Measurements from ENCODE around the gene JPH2.

Gene JPH2

DNA sequence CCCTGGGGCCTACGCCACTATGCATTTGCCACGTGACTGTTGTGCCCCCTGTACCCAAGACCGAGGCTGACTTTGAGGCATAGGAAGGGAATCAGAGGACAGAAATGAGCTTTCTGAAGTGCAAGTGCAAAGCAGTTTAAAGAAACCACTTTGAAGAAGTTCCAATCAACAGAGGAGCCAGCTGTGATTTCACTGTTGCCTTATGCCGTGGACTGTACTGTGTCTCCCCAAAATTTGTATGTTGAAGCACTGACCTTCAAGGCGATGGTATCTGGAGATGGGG lies 111.1 kb downstream of the JPH2 start:
- no peak for DNase-seq (ENCODE audit: low read depth, low spot score)

DNA sequence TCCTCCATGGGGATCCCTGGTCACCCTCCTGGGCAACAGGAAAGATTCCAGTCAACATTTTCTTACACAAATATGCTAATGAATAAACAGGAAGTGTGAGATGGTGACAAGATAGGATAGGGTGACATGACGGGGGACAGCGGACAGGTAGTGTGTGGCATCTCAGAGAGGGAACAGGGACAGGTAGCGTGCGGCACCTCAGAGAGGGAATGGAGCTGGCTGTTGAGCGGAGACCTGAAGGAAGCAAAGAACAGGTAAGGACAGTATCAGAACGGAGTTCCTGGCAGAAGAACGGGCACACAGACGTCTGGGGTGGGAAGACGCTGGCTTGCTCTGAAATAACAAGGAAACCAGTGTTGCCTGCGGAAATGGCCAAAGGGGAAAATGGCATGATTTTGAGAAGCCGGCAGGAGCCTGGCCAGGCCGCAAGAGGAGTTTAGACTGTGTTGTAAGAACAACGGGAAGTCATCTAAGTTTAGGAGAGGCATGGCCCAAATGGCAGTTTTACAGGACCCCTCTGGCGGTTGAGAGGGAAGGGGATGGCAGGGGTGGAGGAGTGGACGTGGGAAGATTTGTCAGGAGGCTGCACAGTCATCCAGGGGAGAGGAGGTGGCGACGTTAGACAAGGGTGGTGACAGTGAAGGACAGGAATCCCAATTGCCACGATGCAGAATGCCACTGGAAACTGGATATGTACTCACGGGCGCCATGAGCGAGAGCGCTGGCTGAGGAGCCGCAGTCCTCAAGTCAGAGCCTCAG lies 111.6 kb downstream of the JPH2 start:
- no peak for DNase-seq (ENCODE audit: low read depth, low spot score)

DNA sequence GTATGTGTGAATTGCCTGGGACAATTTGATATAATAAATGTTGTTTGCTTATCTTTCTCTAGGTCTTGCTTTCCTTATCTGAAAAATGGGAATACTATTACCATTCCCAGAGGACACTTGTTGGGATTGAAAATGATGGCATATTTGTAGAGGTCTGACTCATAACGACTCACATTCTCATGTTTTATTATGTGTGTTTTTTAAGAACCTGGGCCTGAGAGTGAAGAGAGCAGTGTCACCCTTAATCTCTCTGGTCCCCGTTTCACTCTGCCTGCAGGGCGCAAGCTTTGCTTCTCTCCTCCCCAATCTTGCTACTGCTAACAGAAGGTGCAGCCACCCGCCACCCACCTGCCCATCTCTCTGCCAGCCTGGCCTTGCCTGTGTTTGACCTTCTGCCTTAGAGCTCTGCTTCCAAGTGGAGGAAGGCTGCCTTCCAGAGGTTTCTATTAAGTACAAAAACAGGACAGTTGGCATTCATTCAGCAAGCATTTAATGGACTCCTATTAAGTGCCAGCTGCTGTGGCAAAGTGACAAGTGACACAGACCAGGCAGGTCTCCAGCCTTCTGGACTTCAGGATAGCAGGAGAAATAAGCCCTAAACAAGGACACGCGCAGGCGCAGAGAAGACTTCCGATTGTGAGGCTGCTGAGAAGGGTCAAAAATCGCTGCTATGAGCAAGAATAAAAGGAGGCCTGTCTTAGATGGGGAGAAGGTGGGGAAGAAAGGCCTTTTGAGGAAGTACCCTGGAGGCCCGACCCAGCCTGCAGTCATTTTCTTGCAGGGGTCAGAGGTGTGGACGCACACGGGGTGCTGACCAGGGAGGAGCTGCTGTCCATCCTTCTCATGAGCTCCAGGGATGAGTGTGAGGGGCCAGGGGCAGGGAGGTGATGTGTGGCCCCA lies 112.5 kb downstream of the JPH2 start:
- DNase-seq (ENCODE audit: low read depth, low spot score): no peak

DNA sequence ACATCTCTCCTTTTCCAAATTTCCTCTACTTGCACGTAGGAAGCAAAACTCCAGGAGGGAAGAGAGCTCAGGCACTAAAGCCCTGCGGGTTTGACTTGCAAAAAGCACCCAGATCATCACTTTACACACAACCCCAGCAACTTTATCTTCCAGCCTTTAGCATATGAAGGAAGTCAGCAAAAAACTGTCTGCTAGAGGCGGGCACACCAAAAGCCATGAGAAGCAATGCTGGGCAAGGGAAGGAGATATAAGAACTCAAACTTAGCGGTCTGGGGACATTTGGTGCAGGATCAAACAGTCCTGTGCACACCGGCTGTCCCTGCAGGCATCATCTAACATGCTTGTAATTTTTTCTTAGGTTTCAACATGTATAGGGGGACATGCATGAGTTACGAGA lies 113.3 kb downstream of the JPH2 start:
- no peak for DNase-seq (ENCODE audit: low read depth, low spot score)

DNA sequence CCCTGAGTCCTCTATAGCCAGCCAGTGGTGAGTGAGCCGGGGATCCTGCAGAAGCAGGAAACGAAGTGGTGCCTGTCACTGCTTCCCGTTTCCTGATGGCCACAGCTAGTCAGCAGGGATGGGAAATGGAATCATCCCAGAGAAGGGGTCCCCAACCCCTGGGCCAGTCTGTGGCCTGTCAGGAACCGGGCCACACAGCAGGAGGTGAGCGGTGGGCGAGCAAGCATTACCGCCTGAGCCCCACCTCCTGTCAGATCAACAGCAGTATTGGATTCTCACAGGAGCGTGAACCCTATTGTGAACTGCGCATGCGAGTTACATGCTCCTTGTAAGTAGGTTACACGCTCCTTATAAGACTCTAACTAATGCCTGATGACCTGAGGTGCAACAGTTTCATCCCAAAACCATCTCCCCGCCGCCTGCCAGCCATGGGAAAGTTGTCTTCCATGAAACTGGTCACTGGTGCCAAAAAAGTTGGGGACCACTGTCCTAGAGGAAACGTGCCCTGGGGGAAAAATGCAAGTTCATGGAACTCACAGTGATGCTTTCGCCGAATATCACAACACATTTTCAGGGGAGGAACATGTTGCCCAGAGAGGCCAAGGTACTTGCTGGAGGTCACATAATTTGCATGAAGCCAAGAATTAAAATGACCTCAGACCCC lies 113.8 kb downstream of the JPH2 start:
- no peak for DNase-seq (ENCODE audit: low read depth, low spot score)

DNA sequence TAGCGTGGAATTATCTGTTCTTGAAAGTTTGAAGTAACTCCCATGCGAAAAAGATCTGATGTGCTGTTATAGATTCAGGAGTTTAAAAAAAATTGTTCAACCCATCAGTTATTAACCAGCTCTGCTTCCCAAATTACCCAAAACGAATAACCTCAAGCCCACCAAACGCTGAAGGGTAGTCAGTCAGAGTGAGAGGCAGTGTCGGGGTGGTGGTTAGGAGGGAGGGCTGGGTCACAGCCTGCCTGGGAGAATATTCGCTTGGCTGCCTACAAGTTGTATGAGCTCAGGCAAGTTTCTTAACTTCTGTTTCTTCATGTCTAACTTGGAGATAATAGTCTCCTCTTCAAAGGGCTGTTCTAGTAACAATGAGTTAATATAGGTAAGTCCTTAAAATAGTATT lies 114.6 kb downstream of the JPH2 start:
- DNase-seq (ENCODE audit: low read depth, low spot score): no peak

DNA sequence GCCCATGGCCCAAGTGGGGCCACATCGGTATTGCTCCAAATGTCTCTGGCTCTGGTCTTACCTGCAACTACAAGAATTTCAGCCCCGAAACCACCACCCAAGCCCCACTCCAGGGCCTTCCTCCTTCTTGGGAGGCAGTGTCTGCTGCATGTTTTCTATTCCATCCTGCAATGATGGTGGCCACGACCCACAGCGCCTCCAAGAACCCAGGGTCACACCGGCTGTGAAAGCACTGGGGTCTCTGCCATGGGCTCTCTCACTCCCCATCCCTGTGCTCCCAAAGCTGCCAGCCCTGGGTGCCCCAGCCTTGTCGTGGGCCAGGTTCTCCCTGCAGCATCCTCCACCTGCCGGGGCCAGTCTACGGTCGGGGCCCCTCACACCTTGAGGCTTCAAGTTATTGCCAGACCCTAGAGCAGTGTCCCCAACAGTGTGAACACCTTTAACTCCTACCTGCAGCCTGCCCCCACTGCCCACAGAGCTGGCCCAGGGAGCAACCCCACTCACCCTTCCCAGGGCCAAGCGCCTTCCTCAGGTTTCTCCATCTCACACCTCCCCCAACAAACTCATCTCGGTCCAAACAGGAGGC lies 115.4 kb downstream of the JPH2 start:
- no peak for DNase-seq (ENCODE audit: low read depth, low spot score)

DNA sequence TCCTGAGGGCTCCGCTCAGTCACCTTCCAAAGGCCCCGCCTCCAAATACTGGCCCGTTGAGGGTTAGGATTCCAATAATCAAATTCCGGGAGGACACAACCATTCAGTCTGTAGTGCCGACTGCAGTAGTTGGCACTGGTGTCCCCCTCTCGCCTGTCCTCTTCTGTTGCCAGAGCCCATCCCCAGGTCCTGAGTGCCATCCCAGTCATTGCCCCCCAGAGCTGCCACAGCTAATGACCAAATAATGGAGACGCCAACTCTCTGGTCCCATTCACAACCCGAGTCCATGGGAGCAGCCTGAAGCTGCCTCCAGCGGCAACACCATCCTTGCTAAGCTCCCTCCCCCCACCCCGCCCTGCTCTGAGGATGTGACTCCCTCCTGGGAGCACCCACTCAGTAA lies 115.9 kb downstream of the JPH2 start:
- no peak for DNase-seq (ENCODE audit: low read depth, low spot score)

DNA sequence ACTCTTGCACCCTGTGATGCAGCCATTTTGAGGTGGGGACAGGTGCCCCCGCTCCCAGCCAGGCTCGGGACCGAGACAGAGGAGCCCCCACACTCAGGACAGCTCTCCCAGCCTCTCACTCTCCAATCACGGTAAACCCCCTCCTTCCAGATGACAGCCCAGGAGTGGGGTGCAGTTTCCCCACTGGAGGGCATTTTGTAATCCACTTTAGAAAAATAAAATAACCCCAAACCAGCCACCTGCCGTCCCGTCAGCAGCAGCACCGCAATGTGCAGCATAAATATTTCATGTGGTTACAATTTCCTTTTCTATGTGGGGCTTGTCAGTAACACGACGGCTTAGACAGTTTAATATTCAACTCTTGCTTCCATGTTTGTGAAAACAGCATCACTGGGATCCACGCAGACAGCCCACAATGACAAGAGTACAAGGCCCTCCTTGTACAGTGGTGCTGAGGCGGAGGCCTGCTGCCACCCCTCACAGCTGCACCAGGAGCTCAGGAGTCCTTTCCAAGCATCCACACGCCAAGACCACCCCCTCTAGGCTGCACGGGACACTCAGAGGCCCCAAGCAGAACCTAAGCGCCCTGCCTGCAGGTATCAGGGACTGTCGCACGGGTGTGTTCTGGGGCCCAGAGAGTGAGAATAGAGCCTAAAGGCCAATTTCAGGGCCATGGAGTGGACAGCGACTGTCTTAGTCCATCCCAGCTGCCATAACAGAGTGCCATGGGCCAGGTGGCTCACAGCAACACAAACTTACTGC lies 116.7 kb downstream of the JPH2 start:
- DNase-seq (ENCODE audit: low read depth, low spot score): no peak

DNA sequence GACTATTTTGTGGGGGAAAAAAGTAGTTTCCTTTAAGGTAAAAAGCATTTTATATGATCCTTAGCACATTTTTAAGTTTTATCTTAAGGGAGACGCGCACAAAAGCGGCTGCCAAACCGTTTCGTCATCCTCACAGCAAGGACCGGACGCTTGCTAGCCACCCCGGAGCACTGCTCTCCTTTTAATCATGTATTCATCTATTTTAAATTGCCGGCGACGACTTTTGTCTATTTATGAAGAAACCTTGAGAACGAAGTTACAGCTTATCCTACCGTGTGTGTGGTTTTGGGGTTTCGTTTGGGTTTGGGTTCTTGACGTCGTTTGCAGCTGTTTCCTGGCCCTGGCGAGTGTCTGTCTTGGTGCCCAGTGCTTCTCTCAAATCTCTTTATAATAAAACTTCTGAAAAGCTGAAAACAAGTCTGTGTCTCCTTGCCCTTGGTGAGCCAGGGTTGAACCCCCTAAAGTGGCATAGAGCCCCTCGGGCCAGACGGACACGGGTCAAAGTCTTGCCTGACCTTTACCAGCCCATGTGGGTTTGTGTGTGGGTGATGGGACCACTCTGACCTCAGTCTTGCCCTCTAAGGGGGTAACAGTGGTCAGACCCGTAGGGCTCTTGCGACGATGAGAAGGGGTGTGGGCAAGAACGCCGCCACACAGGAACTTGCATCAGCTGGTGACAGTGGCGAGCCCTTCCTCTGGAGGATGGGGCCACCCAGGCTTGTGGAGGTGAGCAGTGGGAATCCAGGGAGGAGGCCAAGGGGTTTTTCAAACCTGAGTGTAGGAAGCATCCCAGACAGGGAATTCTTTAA lies 117.6 kb downstream of the JPH2 start:
- DNase-seq (ENCODE audit: low read depth, low spot score): no peak

DNA sequence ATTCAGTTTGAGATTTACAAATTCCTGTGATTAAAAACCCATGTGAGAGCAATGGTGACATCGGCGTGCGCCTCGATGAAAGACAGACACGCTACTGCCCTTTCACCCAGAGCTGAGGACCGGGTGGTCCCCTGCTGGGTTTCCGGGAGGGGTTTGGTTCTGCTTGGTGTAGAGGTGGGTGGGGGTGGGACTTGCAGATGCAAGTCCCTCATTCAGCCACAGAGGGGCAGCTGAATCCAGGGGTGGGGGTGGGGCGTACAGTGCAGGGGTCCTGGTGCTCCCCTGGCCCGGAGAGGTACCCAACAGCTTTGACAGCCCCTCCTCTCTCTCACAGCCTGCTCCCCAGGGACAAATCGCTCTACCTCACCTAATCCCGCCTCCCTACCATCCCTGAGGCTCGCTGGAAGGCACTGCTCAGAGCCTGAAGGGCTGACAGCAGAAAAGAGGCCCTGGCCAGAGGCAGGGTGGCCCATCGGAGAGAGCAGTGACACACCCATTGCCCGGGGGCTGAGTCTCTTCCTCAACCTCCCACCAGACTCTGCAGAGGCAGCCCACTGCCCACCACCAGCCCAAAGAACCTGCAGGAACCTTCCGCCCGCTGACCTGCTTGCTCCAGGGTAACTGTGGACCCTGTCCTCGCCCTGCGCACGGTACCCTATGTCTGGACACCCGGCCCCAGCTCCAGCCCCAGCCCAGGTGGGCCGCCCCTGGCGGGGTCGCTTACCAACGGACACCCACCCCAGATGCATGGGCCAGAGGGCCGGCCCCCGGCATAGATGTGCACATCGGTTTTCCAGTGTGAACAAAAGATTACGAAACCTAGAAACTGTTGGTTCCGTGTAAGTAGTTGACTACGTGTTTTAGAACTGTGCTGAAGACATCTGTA lies 118.4 kb downstream of the JPH2 start:
- no peak for DNase-seq (ENCODE audit: low read depth, low spot score)

DNA sequence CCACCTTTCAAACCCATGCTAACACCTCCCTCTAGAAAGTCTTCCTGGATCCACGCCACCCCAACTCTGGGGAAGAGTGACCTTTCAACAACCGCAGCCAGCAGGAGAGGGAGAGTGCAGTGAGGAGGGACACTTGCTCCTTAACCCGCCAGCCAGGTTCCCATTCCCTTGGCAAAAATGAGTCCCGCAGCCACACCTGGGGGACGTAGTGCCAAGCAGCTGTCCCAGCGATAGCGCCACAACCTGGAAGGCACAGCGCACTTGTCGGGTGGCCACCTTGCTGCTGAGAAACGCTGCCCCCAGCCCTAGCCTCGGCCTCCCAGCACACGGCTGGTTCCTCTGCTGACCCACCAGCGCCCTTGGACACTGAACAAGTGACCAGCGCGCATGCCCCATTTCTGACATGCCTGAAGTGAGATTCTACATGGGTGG lies 119.3 kb downstream of the JPH2 start:
- DNase-seq (ENCODE audit: low read depth, low spot score): no peak

DNA sequence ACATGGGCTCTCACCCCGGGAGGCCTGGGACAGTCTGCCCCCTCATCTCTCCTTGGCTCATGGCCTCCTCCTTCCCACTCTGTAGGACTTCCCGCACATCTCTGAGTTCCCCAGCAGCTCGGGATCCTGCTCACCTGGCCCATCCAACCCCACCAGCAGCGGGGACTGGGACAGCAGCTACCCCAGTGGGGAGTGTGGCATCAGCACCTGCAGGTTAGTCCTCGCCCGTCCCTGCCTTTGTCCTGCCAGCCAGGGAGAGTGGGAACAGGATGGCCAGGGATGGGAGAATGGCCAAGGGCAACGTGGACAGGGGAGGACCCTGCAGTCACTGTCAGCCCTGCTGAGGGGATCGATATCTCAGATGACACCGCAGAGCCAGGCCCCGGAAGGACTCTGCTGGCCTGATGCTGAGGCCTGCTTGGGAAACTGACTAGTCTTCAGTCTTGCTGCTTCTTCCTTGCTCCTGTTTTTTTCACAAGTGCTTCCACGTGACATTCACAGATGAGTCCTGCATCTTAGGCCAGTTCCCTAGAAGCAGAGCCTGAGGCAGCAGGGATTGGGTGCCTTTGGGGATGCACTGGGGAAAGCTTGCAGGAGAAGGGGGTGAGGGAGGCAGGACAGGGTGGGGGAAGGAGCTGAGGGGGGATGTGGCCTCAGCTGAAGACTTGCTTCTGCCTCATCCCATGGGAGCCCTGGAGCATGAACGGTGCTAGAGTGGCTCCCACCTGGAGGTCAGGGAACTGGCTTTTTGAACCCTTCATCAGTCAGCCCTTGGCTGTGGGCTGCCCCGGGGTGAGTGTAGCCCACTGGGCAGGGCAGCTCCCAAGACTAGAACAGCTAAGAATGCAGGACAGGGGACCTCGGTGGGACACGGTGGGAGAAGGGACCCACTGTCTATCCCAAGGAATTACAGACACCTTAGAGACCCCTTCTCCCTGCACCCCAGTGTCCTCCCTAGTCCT lies 120.1 kb downstream of the JPH2 start:
- DNase-seq (ENCODE audit: low read depth, low spot score): no peak

DNA sequence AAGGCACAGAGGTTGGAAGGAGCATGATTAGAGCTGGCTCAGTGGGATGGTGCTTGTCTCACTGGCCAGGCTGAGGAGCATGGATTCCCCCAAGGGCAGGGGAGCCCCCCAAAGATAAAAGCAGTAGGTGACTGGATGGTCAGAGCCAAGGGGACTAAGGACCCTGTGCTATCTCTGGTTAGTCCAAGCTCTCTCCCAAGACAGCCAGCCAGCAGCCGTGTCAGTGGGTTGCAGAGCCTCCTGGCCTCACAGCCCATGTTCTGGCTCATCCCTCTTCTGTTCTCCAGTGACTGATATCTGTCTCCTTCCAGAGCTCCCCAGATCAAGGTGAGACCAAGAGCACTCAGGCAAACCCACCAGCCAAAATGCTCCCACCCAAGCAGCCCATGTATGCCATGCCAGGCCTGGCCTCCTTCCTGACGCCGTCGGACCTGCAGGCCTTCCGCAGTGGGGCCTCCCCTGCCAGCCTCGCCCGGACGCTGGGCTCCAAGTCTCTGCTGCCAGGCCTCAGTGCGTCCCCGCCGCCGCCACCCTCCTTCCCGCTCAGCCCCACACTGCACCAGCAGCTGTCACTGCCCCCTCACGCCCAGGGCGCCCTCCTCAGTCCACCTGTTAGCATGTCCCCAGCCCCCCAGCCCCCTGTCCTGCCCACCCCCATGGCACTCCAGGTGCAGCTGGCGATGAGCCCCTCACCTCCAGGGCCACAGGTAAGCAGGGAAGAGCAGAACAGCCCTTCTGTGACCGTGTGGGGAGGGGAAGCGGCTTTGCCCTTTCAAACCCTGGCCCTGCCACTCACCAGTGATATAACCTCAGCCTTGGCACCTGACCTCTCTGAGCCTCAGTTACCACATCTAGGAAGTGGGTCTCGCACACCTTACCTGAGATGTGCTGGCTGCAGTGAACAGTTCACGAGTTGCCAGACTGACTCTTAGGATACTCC lies 121.3 kb downstream of the JPH2 start:
- no peak for DNase-seq (ENCODE audit: low read depth, low spot score)

DNA sequence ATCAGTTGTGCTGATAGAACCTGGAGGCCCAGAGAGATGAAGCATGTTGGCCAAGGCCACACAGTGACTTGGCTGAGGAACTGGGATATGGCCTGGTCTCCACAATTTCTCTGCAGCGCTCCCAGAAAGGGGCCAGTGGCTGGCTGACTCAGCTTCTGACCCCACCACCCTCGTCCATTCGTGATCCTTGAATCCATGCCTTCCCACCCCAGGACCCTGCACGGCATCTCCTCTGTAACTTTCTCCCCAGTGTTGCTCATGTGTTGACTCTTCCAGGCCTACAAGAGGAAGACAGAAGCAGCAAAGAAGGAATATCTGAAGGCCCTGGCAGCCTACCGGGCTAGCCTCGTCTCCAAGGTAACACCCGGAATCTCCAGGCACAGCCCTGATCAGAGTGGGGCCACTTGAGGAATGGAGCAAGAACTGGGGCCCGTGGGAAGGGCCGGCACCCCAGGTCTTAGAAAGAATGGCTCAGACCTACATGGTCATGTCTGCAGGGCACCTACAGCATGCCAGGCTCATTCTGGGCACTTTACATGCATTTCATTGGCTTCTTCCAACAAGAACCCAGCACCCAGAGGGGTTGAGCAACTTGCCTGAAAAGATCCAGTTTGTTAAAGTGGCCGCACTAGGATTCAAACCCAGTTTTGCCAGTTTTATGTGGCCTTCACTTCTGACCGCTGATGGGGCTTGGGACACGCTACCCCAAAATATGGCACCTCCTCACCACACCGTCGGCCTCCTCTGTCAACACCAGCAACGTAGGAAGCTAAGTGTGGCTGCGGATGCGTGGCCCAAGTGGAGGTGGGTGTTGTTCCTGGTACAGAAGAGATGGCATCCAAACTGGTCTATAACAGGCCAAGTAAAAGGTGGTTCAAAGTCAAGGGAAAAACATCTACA lies 122.2 kb downstream of the JPH2 start:
- DNase-seq (ENCODE audit: low read depth, low spot score): no peak

Data from smooth muscle cell of the brain vasculature (primary cell).